ENCODE results near the gene NEK2. TPM values are rescaled to one million over a fixed set of nuclear protein-coding genes. Genes with fewer than 3 reads are reported as not detected.
"Not testable (repeated sequence)": the region's sequence is repeated elsewhere in the genome, so short reads cannot be mapped to it uniquely, and the experiment has no call there.

NEK2 gene
- total RNA-seq, 1 experiment from 2014 or later: 60.5 TPM

DNA sequence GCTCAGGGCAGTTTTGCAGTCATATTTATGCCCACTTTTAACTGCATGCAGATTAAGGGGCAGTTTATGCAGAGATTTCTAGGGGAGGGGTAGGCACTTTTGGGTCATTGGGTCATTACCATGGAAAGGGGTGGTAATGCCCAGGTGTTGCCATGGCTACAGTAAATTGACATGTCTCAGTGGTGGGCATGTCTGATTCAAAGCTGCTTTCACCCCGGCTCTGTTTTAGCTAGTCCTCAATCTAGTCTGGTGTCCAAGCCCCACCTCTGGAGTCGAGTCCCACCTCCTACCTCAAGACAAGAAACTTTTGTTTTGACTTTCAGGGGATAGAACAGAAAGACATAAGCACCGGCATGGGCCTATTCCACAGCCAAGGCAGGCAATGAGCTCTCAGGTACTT lies 8.9 kb upstream of the NEK2 start:
- Histone ChIP-seq H4K20me1 (ENCODE audit: insufficient read depth) (no peaks in the 10 kb centered on the region), H3F3A (ENCODE audit: insufficient read depth, low read depth) (no peaks in the 10 kb centered on the region), H3K79me2 (ENCODE audit: low read depth) (no peaks in the 10 kb centered on the region), H3K27ac (no peak overlapping the region), H3K4me2 (no peak overlapping the region), H3K9me2 (ENCODE audit: insufficient read depth) (no peaks in the 10 kb centered on the region), H3K27me3 (ENCODE audit: insufficient read depth, low read depth) (no peaks in the 10 kb centered on the region), H2AFZ (no peak overlapping the region), H3K36me3 (ENCODE audit: low read depth) (no peaks in the 10 kb centered on the region), H3K4me3 (no peak overlapping the region), H3K9me3 (ENCODE audit: insufficient read depth, low read depth) (no peaks in the 10 kb centered on the region), H3K4me1 (replicated peaks; ENCODE audit: insufficient read depth) (no peaks in the 10 kb centered on the region)
- intact Hi-C loops (cut with micrococcal nuclease; ENCODE audit: unreplicated experiment): loop anchor here (5.0 to 10.0 kb wide), 2 partner anchors 1100 to 1313 kb away; no protein-coding TSS in a partner anchor
- ChIA-PET CTCF (no interaction called here), POLR2A (ENCODE audit: unreplicated experiment) (interaction anchor here (0.6 kb wide), 1 partner anchor 9 kb away, joined by 4 read pairs; the partner anchor contains the start of gene NEK2)
- no TSS peak for BruUV-seq (replicated peaks)
- no peak for DNase-seq
- TF ChIP-seq, protein P1, sequence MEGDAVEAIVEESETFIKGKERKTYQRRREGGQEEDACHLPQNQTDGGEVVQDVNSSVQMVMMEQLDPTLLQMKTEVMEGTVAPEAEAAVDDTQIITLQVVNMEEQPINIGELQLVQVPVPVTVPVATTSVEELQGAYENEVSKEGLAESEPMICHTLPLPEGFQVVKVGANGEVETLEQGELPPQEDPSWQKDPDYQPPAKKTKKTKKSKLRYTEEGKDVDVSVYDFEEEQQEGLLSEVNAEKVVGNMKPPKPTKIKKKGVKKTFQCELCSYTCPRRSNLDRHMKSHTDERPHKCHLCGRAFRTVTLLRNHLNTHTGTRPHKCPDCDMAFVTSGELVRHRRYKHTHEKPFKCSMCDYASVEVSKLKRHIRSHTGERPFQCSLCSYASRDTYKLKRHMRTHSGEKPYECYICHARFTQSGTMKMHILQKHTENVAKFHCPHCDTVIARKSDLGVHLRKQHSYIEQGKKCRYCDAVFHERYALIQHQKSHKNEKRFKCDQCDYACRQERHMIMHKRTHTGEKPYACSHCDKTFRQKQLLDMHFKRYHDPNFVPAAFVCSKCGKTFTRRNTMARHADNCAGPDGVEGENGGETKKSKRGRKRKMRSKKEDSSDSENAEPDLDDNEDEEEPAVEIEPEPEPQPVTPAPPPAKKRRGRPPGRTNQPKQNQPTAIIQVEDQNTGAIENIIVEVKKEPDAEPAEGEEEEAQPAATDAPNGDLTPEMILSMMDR (conservative IDR thresholded peaks at IDR 0.05): no peak
- no peak for TF ChIP-seq EZH2 (IDR thresholded peaks at IDR 0.05; ENCODE audit: low read depth)

DNA sequence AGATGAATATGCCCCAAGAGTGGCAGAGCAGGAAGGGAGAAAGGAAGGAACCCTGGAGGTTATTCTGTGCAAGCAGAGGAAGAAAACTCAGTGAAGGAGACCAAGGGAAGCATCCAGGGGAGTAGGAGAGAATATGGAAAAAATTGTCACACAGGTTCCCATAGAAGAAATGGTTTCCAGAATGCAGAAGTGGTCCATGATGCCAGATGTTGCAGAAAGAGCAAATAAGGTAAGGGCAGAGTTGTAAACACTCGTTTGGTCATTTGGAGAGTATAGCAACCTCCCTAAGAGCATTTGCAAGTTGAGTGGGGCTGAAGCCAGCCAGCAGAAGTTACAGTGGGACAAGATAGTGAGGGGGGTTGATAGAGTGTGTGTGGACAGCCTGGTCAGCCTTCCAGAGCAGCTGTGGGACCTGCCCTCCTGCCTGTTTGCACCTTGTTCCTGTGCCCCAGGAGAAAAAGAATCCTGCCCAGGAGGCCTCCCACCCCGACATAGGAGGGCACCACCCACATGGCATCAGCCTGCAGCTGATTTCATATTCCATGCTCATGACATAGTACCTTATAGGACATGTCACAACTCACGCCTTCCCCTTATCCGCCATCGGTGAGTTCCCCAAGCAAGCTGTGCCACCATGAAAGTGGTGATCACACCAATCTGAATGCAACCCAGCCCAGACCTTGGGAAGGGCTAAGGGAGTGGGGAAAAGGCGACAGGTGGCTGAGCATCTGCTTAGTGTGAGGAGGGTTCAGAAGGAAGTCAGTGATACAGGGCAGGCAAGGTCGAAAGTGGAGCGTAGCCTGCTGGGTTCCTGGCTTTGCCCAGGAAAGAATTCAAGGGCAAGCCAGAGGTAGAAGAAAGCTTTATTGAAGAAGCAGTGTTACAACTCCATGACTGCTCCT lies 8.2 kb upstream of the NEK2 start:
- DNase-seq: no peak
- no TSS peak for BruUV-seq (replicated peaks)
- ChIA-PET CTCF (no interaction called here), POLR2A (ENCODE audit: unreplicated experiment) (no interaction called here)
- no peak overlapping the region for H3K4me2 ChIP-seq
- no peaks in the 10 kb centered on the region for H3K36me3 ChIP-seq (ENCODE audit: low read depth)
- intact Hi-C loops (cut with micrococcal nuclease; ENCODE audit: unreplicated experiment): loop anchor here (5.0 to 10.0 kb wide), 2 partner anchors 1101 to 1314 kb away; no protein-coding TSS in a partner anchor
- no peak overlapping the region for H3K27ac ChIP-seq
- H3F3A ChIP-seq (ENCODE audit: insufficient read depth, low read depth): no peaks in the 10 kb centered on the region
- no peaks in the 10 kb centered on the region for H3K4me1 ChIP-seq (replicated peaks; ENCODE audit: insufficient read depth)
- H3K9me3 ChIP-seq (ENCODE audit: insufficient read depth, low read depth): no peaks in the 10 kb centered on the region
- H3K4me3 ChIP-seq: no peak overlapping the region
- no peaks in the 10 kb centered on the region for H3K27me3 ChIP-seq (ENCODE audit: insufficient read depth, low read depth)
- TF ChIP-seq, protein P1 (conservative IDR thresholded peaks at IDR 0.05): no peak
- no peak for TF ChIP-seq EZH2 (IDR thresholded peaks at IDR 0.05; ENCODE audit: low read depth)
- H4K20me1 ChIP-seq (ENCODE audit: insufficient read depth): no peaks in the 10 kb centered on the region
- H3K9me2 ChIP-seq (ENCODE audit: insufficient read depth): no peaks in the 10 kb centered on the region
- no peak overlapping the region for H2AFZ ChIP-seq
- H3K79me2 ChIP-seq (ENCODE audit: low read depth): no peaks in the 10 kb centered on the region

DNA sequence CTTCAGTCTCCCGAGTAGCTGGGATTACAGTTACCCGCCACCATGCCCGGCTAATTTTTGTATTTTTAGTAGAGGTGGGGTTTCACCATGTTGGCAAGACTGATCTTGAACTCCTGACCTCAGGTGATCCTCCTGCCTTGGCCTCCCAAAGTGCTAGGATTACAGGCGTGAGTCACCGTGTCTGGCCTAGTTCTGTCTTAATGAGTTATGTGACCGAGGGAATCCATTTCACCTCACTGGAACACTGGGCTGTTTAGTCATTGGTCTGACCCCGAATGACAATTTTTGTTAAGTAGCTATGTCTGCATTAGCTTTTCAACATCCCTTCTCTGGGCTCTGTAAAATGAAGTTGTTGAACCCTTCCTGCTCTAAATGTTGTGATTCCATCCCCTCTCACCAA lies 6.8 kb upstream of the NEK2 start:
- intact Hi-C loops (cut with micrococcal nuclease; ENCODE audit: unreplicated experiment): loop anchor here (5.0 to 10.0 kb wide), 2 partner anchors 1103 to 1315 kb away; no protein-coding TSS in a partner anchor
- BruUV-seq (replicated peaks); POLR2A ChIA-PET (ENCODE audit: unreplicated experiment): not testable (repeated sequence)

More for the DNA sequence above, 6.8 kb upstream of the NEK2 start:
- H3K9me3 ChIP-seq (ENCODE audit: insufficient read depth, low read depth); H3K4me2 ChIP-seq; H4K20me1 ChIP-seq (ENCODE audit: insufficient read depth); H2AFZ ChIP-seq; H3K9me2 ChIP-seq (ENCODE audit: insufficient read depth); H3K4me3 ChIP-seq; H3F3A ChIP-seq (ENCODE audit: insufficient read depth, low read depth); H3K79me2 ChIP-seq (ENCODE audit: low read depth); DNase-seq; CTCF ChIA-PET; H3K27ac ChIP-seq; H3K4me1 ChIP-seq (replicated peaks; ENCODE audit: insufficient read depth); H3K36me3 ChIP-seq (ENCODE audit: low read depth); H3K27me3 ChIP-seq (ENCODE audit: insufficient read depth, low read depth): not testable (repeated sequence)

All from PC-9 (cell line).